MCF 10A (cell line): Measurements from ENCODE around the gene GPRIN1. TPM values are rescaled to one million over a fixed set of nuclear protein-coding genes. Genes with fewer than 3 reads are reported as not detected.

Source experiments
- BruUV-seq: library from RNA; stranded (reverse); fragments of 400-500 nt; replicated peaks from 2 replicates; lab custom pipeline; 2021; lab: Mats Ljungman, UMichigan
- CTCF ChIA-PET: fragments of 300-600 bp; sonication (Branson Sonifier 250); formaldehyde crosslinking; extraction: SDS; loops from one replicate; lab custom pipeline; 2021; ENCODE audit warnings: antibody characterized with exemption, inconsistent platforms; lab: Yijun Ruan, JAX
- POLR2A ChIA-PET: fragments of 300-600, 350-650 bp; sonication (Branson Sonifier 250); formaldehyde crosslinking; extraction: SDS; loops from one replicate; lab custom pipeline; 2020; ENCODE audit warnings: antibody characterized with exemption, inconsistent platforms; lab: Yijun Ruan, JAX
- DNase-seq: peaks from one replicate; pipeline ENCODE4 v3.0.0-alpha.2; 2018; ENCODE audit not compliant: unreplicated experiment
- H3K27ac Mint-ChIP-seq: one replicate; pipeline ENCODE4 v1.8.0; 2022; ENCODE audit warnings: mild to moderate bottlenecking, low read depth, mixed read lengths; ENCODE audit not compliant: unreplicated experiment
- H3K27me3 Mint-ChIP-seq: one replicate; pipeline ENCODE4 v1.8.0; 2022; ENCODE audit warnings: mixed read lengths; ENCODE audit not compliant: insufficient read depth, unreplicated experiment
- H3K36me3 Mint-ChIP-seq: one replicate; pipeline ENCODE4 v1.8.0; 2022; ENCODE audit warnings: mild to moderate bottlenecking, moderate library complexity, mixed read lengths; ENCODE audit not compliant: insufficient read depth, unreplicated experiment
- H3K4me1 Mint-ChIP-seq: one replicate; pipeline ENCODE4 v1.8.0; 2022; ENCODE audit warnings: mixed read lengths; ENCODE audit not compliant: insufficient read depth, unreplicated experiment
- H3K4me3 Mint-ChIP-seq: one replicate; pipeline ENCODE4 v1.8.0; 2022; ENCODE audit warnings: mild to moderate bottlenecking, moderate library complexity, mixed read lengths; ENCODE audit not compliant: unreplicated experiment
- H3K9me3 Mint-ChIP-seq: one replicate; pipeline ENCODE4 v1.8.0; 2022; ENCODE audit warnings: mixed read lengths; ENCODE audit not compliant: unreplicated experiment
- intact Hi-C: fragments of 100-400 bp; cut with micrococcal nuclease; formaldehyde crosslinking; loops from 2 replicates; pipeline ENCODE4 v1.14.1; 2022
- total RNA-seq: library from RNA; stranded (reverse); gene quantifications from 2 replicates; pipeline ENCODE4 v1.2.3, GENCODE V29; 2022
- TF ChIP-seq, protein P1 (sequence below): fragments of 200-600 bp; IDR thresholded peaks from one replicate; pipeline ENCODE4 v1.8.0; 2022; ENCODE audit warnings: antibody characterized with exemption, mild to moderate bottlenecking; ENCODE audit not compliant: unreplicated experiment

GPRIN1 gene
- total RNA-seq, 1 experiment from 2014 or later: 3.0 TPM

DNA sequence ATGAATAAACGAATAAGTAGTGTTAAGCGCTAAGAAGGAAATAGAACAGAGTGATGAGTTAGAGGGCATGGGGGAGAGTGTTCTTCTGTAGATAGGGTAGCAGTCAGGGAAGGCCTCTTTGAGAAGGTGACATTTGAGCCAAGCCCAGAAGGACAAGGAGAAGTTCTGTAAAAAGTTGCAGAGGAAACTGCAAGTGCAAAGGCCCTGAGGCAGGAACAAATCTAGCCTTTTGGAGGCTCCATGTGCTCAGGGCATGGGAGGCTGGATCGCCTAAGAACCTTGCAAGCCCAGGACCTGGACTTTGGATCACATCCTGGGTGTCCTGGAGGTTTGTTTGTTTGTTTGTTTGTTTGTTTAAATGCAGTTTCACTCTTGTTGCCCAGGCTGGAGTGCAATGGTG is 28.5 kb upstream of the GPRIN1 start:
- ChIA-PET POLR2A (interaction anchor here (0.6 kb wide), 1 partner anchor 23 kb away, joined by 3 read pairs; no protein-coding TSS in a partner anchor), CTCF (interaction anchor here (0.8 kb wide), 1 partner anchor 22 kb away, joined by 4 read pairs; no protein-coding TSS in a partner anchor)
- H3K4me1 Mint-ChIP-seq: peaks cover 6% of the 10 kb centered on the region
- no peak overlapping the region for H3K27ac Mint-ChIP-seq
- no peaks in the 10 kb centered on the region for H3K36me3 Mint-ChIP-seq
- peaks cover 22% of the 10 kb centered on the region for H3K27me3 Mint-ChIP-seq
- H3K9me3 Mint-ChIP-seq: peaks cover 7% of the 10 kb centered on the region
- TF ChIP-seq, protein P1, sequence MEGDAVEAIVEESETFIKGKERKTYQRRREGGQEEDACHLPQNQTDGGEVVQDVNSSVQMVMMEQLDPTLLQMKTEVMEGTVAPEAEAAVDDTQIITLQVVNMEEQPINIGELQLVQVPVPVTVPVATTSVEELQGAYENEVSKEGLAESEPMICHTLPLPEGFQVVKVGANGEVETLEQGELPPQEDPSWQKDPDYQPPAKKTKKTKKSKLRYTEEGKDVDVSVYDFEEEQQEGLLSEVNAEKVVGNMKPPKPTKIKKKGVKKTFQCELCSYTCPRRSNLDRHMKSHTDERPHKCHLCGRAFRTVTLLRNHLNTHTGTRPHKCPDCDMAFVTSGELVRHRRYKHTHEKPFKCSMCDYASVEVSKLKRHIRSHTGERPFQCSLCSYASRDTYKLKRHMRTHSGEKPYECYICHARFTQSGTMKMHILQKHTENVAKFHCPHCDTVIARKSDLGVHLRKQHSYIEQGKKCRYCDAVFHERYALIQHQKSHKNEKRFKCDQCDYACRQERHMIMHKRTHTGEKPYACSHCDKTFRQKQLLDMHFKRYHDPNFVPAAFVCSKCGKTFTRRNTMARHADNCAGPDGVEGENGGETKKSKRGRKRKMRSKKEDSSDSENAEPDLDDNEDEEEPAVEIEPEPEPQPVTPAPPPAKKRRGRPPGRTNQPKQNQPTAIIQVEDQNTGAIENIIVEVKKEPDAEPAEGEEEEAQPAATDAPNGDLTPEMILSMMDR: no peak
- BruUV-seq: no TSS peak
- H3K4me3 Mint-ChIP-seq: no peak overlapping the region
- DNase-seq: no peak
- intact Hi-C loops: no loop called here

GRCh38 chr5:176637556-176637955 is 27.6 kb upstream of the GPRIN1 start:
- CTCF ChIA-PET: interaction anchor here (0.6 kb wide), 1 partner anchor 14 kb away, joined by 3 read pairs; no protein-coding TSS in a partner anchor

GRCh38 chr5:176636426-176636825 is 26.5 kb upstream of the GPRIN1 start:
- TF ChIP-seq, protein P1: no peak
- Mint-ChIP-seq H3K27ac (no peak overlapping the region), H3K9me3 (peaks cover 7% of the 10 kb centered on the region), H3K4me1 (peaks cover 11% of the 10 kb centered on the region), H3K36me3 (no peaks in the 10 kb centered on the region), H3K27me3 (peaks cover 32% of the 10 kb centered on the region), H3K4me3 (no peak overlapping the region)
- DNase-seq: no peak
- POLR2A ChIA-PET: no interaction called here
- CTCF ChIA-PET: interaction anchor here (1.8 to 2.3 kb wide), 2 partner anchors 24 to 62 kb away, joined by 6 to 11 read pairs; no protein-coding TSS in a partner anchor
- BruUV-seq: no TSS peak
- intact Hi-C loops: no loop called here

More at GRCh38 chr5:176637556-176637955, 27.6 kb upstream of the GPRIN1 start:
- Mint-ChIP-seq H3K4me1 (peaks cover 6% of the 10 kb centered on the region), H3K9me3 (peaks cover 7% of the 10 kb centered on the region), H3K27me3 (peaks cover 27% of the 10 kb centered on the region), H3K27ac (no peak overlapping the region), H3K4me3 (no peak overlapping the region), H3K36me3 (no peaks in the 10 kb centered on the region)
- intact Hi-C loops: no loop called here
- POLR2A ChIA-PET: no interaction called here
- TF ChIP-seq, protein P1: no peak
- no TSS peak for BruUV-seq
- DNase-seq: no peak

DNA sequence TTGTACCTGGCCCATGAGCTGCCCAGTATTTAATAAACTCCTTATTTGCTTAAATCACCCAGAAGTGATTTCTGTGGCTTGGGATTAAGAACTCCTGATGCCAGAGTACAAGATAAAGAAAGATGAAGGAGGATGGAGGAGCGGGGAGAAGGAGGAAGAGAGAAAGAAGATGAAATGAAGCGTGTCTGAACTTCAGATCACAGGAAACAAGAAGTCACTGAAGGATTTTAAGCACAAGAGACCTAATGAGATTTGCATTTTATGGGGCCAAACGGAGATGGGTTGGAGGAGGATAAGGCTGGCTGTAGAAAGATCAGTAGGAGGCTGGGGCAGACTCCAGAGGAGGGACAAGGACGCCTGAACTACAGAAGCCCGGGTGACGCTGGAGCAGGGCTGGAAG is 23.6 kb upstream of the GPRIN1 start:
- Mint-ChIP-seq H3K36me3 (no peaks in the 10 kb centered on the region), H3K4me3 (no peak overlapping the region), H3K27me3 (peaks cover 45% of the 10 kb centered on the region), H3K4me1 (peaks cover 11% of the 10 kb centered on the region), H3K9me3 (peaks cover 7% of the 10 kb centered on the region), H3K27ac (no peak overlapping the region)
- no peak for DNase-seq
- ChIA-PET POLR2A (interaction anchor here (0.7 kb wide), 1 partner anchor 13 kb away, joined by 4 read pairs; the partner anchor contains the start of gene TSPAN17), CTCF (interaction anchor here (0.6 to 0.9 kb wide), 4 partner anchors 11 to 50 kb away, joined by 3 to 4 read pairs (median 3); partner anchors contain the start of gene TSPAN17)
- TF ChIP-seq, protein P1: no peak
- BruUV-seq: no TSS peak
- intact Hi-C loops: no loop called here
